Transverse colon (tissue), 4 donors: ENCODE results near the gene ANXA6.
A peak's percentile ranks its signal among the peaks of the same experiment; 100 is the strongest.

ENCODE experiments used
- EP300 ChIP-seq: sonication (generic); formaldehyde crosslinking; IDR thresholded peaks from one replicate; pipeline ENCODE4 v1.6.1; 2017; ENCODE audit warnings: antibody characterized with exemption, low read depth
- POLR2AphosphoS5 ChIP-seq, 3 donors: sonication (generic); formaldehyde crosslinking; IDR thresholded peaks; one replicate each; pipeline ENCODE4 v1.6.1; 2016; ENCODE audit warnings: antibody characterized with exemption in 3 of 3
- TF ChIP-seq, protein P1 (sequence below), 5 experiments: fragments of 200-600 bp in 3 of 5; fragments of 450-650 bp in 2 of 5; sonication (generic) in 3 of 5; IDR thresholded peaks; 1 replicate in 2 of 5; 2 replicates in 3 of 5; pipeline ENCODE4 v1.5.1; 2016 to 2017; ENCODE audit warnings: antibody characterized with exemption in 5 of 5, inconsistent platforms in 3 of 5, mild to moderate bottlenecking in 2 of 5, moderate library complexity in 1 of 5

DNA sequence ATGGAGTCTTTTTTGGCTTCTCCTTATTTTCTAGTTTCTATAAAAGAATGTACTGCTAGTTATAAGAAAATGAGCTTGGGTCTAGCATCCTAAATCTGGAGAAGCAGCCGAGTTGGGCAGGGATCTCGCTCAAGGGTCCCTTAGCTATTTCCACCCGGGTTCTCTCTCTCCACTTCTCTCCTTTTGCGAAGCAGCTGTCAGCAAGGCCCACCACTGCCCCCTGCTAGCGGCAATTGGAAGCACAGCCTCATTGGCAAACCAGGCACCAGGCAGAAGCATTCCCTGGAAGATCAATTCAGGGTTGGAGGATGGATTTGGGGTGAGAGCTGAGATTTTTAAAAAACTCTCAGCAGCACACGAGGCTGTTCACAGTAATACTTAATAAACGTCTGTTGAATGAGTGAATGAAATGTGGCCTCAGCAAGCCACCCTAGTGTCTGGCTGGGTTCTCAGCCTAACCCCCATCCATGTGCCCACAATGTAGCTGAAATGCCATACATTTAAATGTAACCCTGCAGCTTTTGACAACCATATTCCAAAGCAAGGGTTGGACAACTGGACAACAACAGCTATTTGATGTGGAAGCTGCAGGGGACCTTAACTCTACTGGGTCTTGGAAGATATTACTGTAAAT is 42.2 kb downstream of the ANXA6 start:
- TF ChIP-seq, protein P1, sequence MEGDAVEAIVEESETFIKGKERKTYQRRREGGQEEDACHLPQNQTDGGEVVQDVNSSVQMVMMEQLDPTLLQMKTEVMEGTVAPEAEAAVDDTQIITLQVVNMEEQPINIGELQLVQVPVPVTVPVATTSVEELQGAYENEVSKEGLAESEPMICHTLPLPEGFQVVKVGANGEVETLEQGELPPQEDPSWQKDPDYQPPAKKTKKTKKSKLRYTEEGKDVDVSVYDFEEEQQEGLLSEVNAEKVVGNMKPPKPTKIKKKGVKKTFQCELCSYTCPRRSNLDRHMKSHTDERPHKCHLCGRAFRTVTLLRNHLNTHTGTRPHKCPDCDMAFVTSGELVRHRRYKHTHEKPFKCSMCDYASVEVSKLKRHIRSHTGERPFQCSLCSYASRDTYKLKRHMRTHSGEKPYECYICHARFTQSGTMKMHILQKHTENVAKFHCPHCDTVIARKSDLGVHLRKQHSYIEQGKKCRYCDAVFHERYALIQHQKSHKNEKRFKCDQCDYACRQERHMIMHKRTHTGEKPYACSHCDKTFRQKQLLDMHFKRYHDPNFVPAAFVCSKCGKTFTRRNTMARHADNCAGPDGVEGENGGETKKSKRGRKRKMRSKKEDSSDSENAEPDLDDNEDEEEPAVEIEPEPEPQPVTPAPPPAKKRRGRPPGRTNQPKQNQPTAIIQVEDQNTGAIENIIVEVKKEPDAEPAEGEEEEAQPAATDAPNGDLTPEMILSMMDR (IDR thresholded peaks at IDR 0.05): peak; percentile 95 to 97 (median 96)
- no peak for TF ChIP-seq POLR2AphosphoS5 (IDR thresholded peaks at IDR 0.05)
- TF ChIP-seq EP300: no peak
